ENCODE measurements around the gene TP53TG5.
A peak's percentile ranks its signal among the peaks of the same experiment; 100 is the strongest.

The TP53TG5 gene

GRCh38 chr20:45346291-45346718 is 31.8 kb downstream of the TP53TG5 start:
- peak; percentile 13 for DNase-seq (ENCODE audit: low spot score)

GRCh38 chr20:45345104-45345936 is 32.8 kb downstream of the TP53TG5 start:
- DNase-seq (ENCODE audit: low spot score) = no peak

- peak; percentile 32 for DNase-seq (ENCODE audit: low spot score)
These were observed 33.8 kb downstream of the TP53TG5 start for GRCh38 chr20:45344168-45344860.

- DNase-seq (ENCODE audit: low spot score) = no peak
These were observed 34.5 kb downstream of the TP53TG5 start for GRCh38 chr20:45343532-45344167.

GRCh38 chr20:45342855-45343531 is 35.1 kb downstream of the TP53TG5 start:
- no peak for DNase-seq (ENCODE audit: low spot score)

GRCh38 chr20:45341939-45342854 is 35.9 kb downstream of the TP53TG5 start:
- DNase-seq (ENCODE audit: low spot score) = no peak

GRCh38 chr20:45341579-45341938 is 36.6 kb downstream of the TP53TG5 start:
- no peak for DNase-seq (ENCODE audit: low spot score)

- DNase-seq (ENCODE audit: low spot score) = no peak
These were observed 37.2 kb downstream of the TP53TG5 start for GRCh38 chr20:45340951-45341350.

- no peak for DNase-seq (ENCODE audit: low spot score)
These were observed 37.8 kb downstream of the TP53TG5 start for GRCh38 chr20:45340236-45340847.

GRCh38 chr20:45339799-45340198 is 38.3 kb downstream of the TP53TG5 start:
- DNase-seq (ENCODE audit: low spot score) = no peak

GRCh38 chr20:45339084-45339483 is 39.0 kb downstream of the TP53TG5 start:
- no peak for DNase-seq (ENCODE audit: low spot score)

- DNase-seq (ENCODE audit: low spot score) = no peak
These were observed 39.7 kb downstream of the TP53TG5 start for GRCh38 chr20:45338121-45339030.

- no peak for DNase-seq (ENCODE audit: low spot score)
These were observed 40.6 kb downstream of the TP53TG5 start for GRCh38 chr20:45337367-45338120.

- DNase-seq (ENCODE audit: low spot score) = no peak
These were observed 41.4 kb downstream of the TP53TG5 start for GRCh38 chr20:45336530-45337366.

- DNase-seq (ENCODE audit: low spot score) = no peak
These were observed 47.6 kb downstream of the TP53TG5 start for GRCh38 chr20:45330476-45330875.

GRCh38 chr20:45329497-45330319 is 48.4 kb downstream of the TP53TG5 start:
- no peak for DNase-seq (ENCODE audit: low spot score)

GRCh38 chr20:45328451-45328850 is 49.7 kb downstream of the TP53TG5 start:
- no peak for DNase-seq (ENCODE audit: low spot score)
